H9 (cell line): ENCODE measurements around the gene CENPP. TPM values are rescaled to one million over a fixed set of nuclear protein-coding genes. Genes with fewer than 3 reads are reported as not detected.

ENCODE experiments used
- DNase-seq: peaks from one replicate; pipeline ENCODE4 v3.0.0-alpha.2; 2017
- H2AFZ ChIP-seq: one replicate; pipeline ENCODE4 v1.6.1; 2013; ENCODE audit warnings: mild to moderate bottlenecking, low read length, control low read depth, moderate library complexity
- H2AK5ac ChIP-seq: 2 replicates; pipeline ENCODE4 v1.6.1; 2013; ENCODE audit warnings: low read length, control low read depth, mixed read lengths; ENCODE audit not compliant: insufficient read length
- H2BK120ac ChIP-seq: one replicate; pipeline ENCODE4 v1.6.1; 2013; ENCODE audit warnings: low read depth, mild to moderate bottlenecking, low read length, control low read depth, inconsistent platforms; ENCODE audit not compliant: poor library complexity, severe bottlenecking
- H2BK12ac ChIP-seq: 2 replicates; pipeline ENCODE4 v1.6.1; 2013; ENCODE audit warnings: low read length, control low read depth, mixed read lengths, low read depth; ENCODE audit not compliant: insufficient read length
- H2BK15ac ChIP-seq: 2 replicates; pipeline ENCODE4 v1.6.1; 2013; ENCODE audit warnings: low read depth, low read length, control low read depth
- H2BK20ac ChIP-seq: one replicate; pipeline ENCODE4 v1.6.1; 2013; ENCODE audit warnings: low read depth, mild to moderate bottlenecking, low read length, control low read depth, inconsistent platforms; ENCODE audit not compliant: poor library complexity, severe bottlenecking
- H2BK5ac ChIP-seq: 2 replicates; pipeline ENCODE4 v1.6.1; 2013; ENCODE audit warnings: low read length, control low read depth, mixed read lengths; ENCODE audit not compliant: insufficient read length
- H3K14ac ChIP-seq: 2 replicates; pipeline ENCODE4 v1.6.1; 2013; ENCODE audit warnings: low read length, control low read depth; ENCODE audit not compliant: insufficient read depth
- H3K18ac ChIP-seq: 2 replicates; pipeline ENCODE4 v1.6.1; 2013; ENCODE audit warnings: low read depth, mild to moderate bottlenecking, mixed read lengths, low read length, control low read depth; ENCODE audit not compliant: insufficient read length
- H3K23ac ChIP-seq: 2 replicates; pipeline ENCODE4 v1.6.1; 2013; ENCODE audit warnings: low read length, control low read depth, mixed read lengths, low read depth; ENCODE audit not compliant: insufficient read length
- H3K23me2 ChIP-seq: 2 replicates; pipeline ENCODE4 v1.6.1; 2013; ENCODE audit warnings: low read depth, mild to moderate bottlenecking, mixed read lengths, low read length, control low read depth; ENCODE audit not compliant: insufficient read length, poor library complexity, severe bottlenecking
- H3K27ac ChIP-seq: 2 replicates; pipeline ENCODE4 v1.5.1; 2013; ENCODE audit warnings: low read length, control low read depth, mixed read lengths, low read depth; ENCODE audit not compliant: insufficient read length
- H3K27me3 ChIP-seq: 2 replicates; pipeline ENCODE4 v1.6.1; 2013; ENCODE audit warnings: low read length, control low read depth, inconsistent platforms; ENCODE audit not compliant: insufficient read depth
- H3K4ac ChIP-seq: 2 replicates; pipeline ENCODE4 v1.6.1; 2013; ENCODE audit warnings: low read depth, mild to moderate bottlenecking, control low read depth, inconsistent platforms, low read length, moderate library complexity
- H3K4me1 ChIP-seq: 2 replicates; pipeline ENCODE4 v1.6.1; 2013; ENCODE audit warnings: low read length, control low read depth, inconsistent platforms; ENCODE audit not compliant: insufficient read depth
- H3K4me2 ChIP-seq: 2 replicates; pipeline ENCODE4 v1.6.1; 2013; ENCODE audit warnings: low read length, control low read depth, mixed read lengths; ENCODE audit not compliant: insufficient read length, insufficient read depth
- H3K56ac ChIP-seq: 2 replicates; pipeline ENCODE4 v1.6.1; 2013; ENCODE audit warnings: low read depth, mild to moderate bottlenecking, mixed read lengths, low read length, control low read depth; ENCODE audit not compliant: insufficient read length
- H3K79me1 ChIP-seq: 2 replicates; pipeline ENCODE4 v1.6.1; 2013; ENCODE audit warnings: low read depth, mild to moderate bottlenecking, moderate library complexity, low read length, control low read depth, inconsistent platforms; ENCODE audit not compliant: insufficient read depth, poor library complexity, severe bottlenecking
- H3K79me2 ChIP-seq: 2 replicates; pipeline ENCODE4 v1.6.1; 2013; ENCODE audit warnings: low read length, control low read depth, inconsistent platforms; ENCODE audit not compliant: insufficient read depth
- H3K9ac ChIP-seq: 2 replicates; pipeline ENCODE4 v1.6.1; 2013; ENCODE audit warnings: low read length, control low read depth, mixed read lengths; ENCODE audit not compliant: insufficient read length; ENCODE audit errors: extremely low read depth
- H3K9me3 ChIP-seq: one replicate; pipeline ENCODE4 v1.6.1; 2013; ENCODE audit warnings: low read depth, low read length, inconsistent platforms; ENCODE audit not compliant: control insufficient read depth
- H3T11ph ChIP-seq: one replicate; pipeline ENCODE4 v1.6.1; 2013; ENCODE audit warnings: mild to moderate bottlenecking, low read length, control low read depth, inconsistent platforms
- H4K20me1 ChIP-seq: one replicate; pipeline ENCODE4 v1.6.1; 2013; ENCODE audit not compliant: control insufficient read depth, insufficient read length, insufficient read depth
- H4K5ac ChIP-seq: 2 replicates; pipeline ENCODE4 v1.6.1; 2013; ENCODE audit warnings: low read depth, mild to moderate bottlenecking, mixed read lengths, low read length, control low read depth; ENCODE audit not compliant: insufficient read length
- H4K8ac ChIP-seq: replicated peaks from 2 replicates; pipeline ENCODE4 v1.6.1; 2013; ENCODE audit warnings: low read length, control low read depth, mixed read lengths, low read depth; ENCODE audit not compliant: insufficient read length
- H4K91ac ChIP-seq: 2 replicates; pipeline ENCODE4 v1.6.1; 2013; ENCODE audit warnings: low read depth, mild to moderate bottlenecking, moderate library complexity, mixed read lengths, low read length, control low read depth; ENCODE audit not compliant: insufficient read length
- H3K27ac Mint-ChIP-seq, 3 experiments: 2 replicates in 2 of 3; 3 replicates in 1 of 3; pipeline ENCODE4 v1.8.0; 2020 to 2021; ENCODE audit warnings: mixed read lengths in 3 of 3, mild to moderate bottlenecking in 1 of 3, moderate library complexity in 1 of 3
- H3K27me3 Mint-ChIP-seq: 2 replicates; pipeline ENCODE4 v1.8.0; 2021; ENCODE audit warnings: low read depth, mild to moderate bottlenecking, moderate library complexity, mixed read lengths
- H3K36me3 Mint-ChIP-seq, 3 experiments: 2 replicates in 2 of 3; 3 replicates in 1 of 3; pipeline ENCODE4 v1.8.0; 2020 to 2021; ENCODE audit warnings: low read depth in 3 of 3, mixed read lengths in 3 of 3; ENCODE audit not compliant: insufficient read depth in 1 of 3
- H3K4me1 Mint-ChIP-seq, 2 experiments: 2 replicates each; pipeline ENCODE4 v1.8.0; 2020; ENCODE audit warnings: mixed read lengths in 2 of 2
- H3K4me3 Mint-ChIP-seq, 2 experiments: 2 replicates in 1 of 2; 3 replicates in 1 of 2; pipeline ENCODE4 v1.8.0; 2020 to 2021; ENCODE audit warnings: mild to moderate bottlenecking in 2 of 2, mixed read lengths in 2 of 2, moderate library complexity in 1 of 2
- H3K9me3 Mint-ChIP-seq, 2 experiments: 2 replicates in 1 of 2; 3 replicates in 1 of 2; pipeline ENCODE4 v1.8.0; 2020; ENCODE audit warnings: mild to moderate bottlenecking in 2 of 2, mixed read lengths in 2 of 2, moderate library complexity in 1 of 2
- WGBS: extraction: QIAGEN DNeasy Blood & Tissue Kit; methylation state at CpG from one replicate; pipeline ENCODE4 v1.1.7; 2013; ENCODE audit warnings: missing lambda C conversion rate, low lambda C conversion rate, mixed read lengths; ENCODE audit not compliant: insufficient read length; ENCODE audit errors: extremely low coverage; 5-methylcytosine and 5-hydroxymethylcytosine counted together
- total RNA-seq: library from RNA; stranded (reverse); gene quantifications from 2 replicates; pipeline ENCODE4 v1.2.1, GENCODE V29; 2021
- TF ChIP-seq, protein P1 (sequence below): fragments of 200-600 bp; sonication (generic); conservative IDR thresholded peaks from 3 replicates; pipeline ENCODE4 v1.8.0; 2021; ENCODE audit warnings: antibody characterized with exemption, mild to moderate bottlenecking

The CENPP gene
- total RNA-seq, 1 experiment from 2014 or later = 9.1 TPM

GRCh38 chr9:92627651-92628050 is 301.9 kb downstream of the CENPP start:
- no peak overlapping the region for H2AFZ ChIP-seq
- H2BK15ac ChIP-seq = no peak overlapping the region
- no peak overlapping the region for H3K4me2 ChIP-seq
- no peak overlapping the region for H4K91ac ChIP-seq
- no peak overlapping the region for H3K56ac ChIP-seq
- peaks cover 0 to 6% of the 10 kb centered on the region in 2 experiments; a peak in 1 of 5 replicates for H3K9me3 Mint-ChIP-seq
- no peak overlapping the region for H2BK20ac ChIP-seq
- no peaks in the 10 kb centered on the region for H3K79me2 ChIP-seq
- TF ChIP-seq, protein P1, sequence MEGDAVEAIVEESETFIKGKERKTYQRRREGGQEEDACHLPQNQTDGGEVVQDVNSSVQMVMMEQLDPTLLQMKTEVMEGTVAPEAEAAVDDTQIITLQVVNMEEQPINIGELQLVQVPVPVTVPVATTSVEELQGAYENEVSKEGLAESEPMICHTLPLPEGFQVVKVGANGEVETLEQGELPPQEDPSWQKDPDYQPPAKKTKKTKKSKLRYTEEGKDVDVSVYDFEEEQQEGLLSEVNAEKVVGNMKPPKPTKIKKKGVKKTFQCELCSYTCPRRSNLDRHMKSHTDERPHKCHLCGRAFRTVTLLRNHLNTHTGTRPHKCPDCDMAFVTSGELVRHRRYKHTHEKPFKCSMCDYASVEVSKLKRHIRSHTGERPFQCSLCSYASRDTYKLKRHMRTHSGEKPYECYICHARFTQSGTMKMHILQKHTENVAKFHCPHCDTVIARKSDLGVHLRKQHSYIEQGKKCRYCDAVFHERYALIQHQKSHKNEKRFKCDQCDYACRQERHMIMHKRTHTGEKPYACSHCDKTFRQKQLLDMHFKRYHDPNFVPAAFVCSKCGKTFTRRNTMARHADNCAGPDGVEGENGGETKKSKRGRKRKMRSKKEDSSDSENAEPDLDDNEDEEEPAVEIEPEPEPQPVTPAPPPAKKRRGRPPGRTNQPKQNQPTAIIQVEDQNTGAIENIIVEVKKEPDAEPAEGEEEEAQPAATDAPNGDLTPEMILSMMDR = no peak
- peaks cover 14 to 47% (median 38%) of the 10 kb centered on the region in 3 experiments; a peak in 6 of 7 replicates for H3K36me3 Mint-ChIP-seq
- H3T11ph ChIP-seq = no peak overlapping the region
- no peak overlapping the region for H2AK5ac ChIP-seq
- H2BK5ac ChIP-seq = no peak overlapping the region
- no peaks in the 10 kb centered on the region for H3K79me1 ChIP-seq
- H3K4me3 Mint-ChIP-seq = no peak overlapping the region
- no peak for DNase-seq
- H3K23me2 ChIP-seq = no peaks in the 10 kb centered on the region
- H3K23ac ChIP-seq = no peak overlapping the region
- no peaks in the 10 kb centered on the region for H4K20me1 ChIP-seq
- H3K18ac ChIP-seq = no peak overlapping the region
- no peak overlapping the region for H2BK12ac ChIP-seq
- H3K4me1 Mint-ChIP-seq = no peaks in the 10 kb centered on the region
- H3K27me3 ChIP-seq = no peaks in the 10 kb centered on the region
- H3K27ac Mint-ChIP-seq = no peak overlapping the region
- H3K9ac ChIP-seq = no peak overlapping the region
- H3K9me3 ChIP-seq = no peaks in the 10 kb centered on the region
- H4K5ac ChIP-seq = no peak overlapping the region
- WGBS = no CpG with 5 or more reads among the region's 5 CpGs
- H4K8ac ChIP-seq = no peak overlapping the region
- H3K4me1 ChIP-seq = no peaks in the 10 kb centered on the region
- H3K27ac ChIP-seq = no peak overlapping the region
- H3K4ac ChIP-seq = no peak overlapping the region
- H2BK120ac ChIP-seq = no peak overlapping the region
- no peaks in the 10 kb centered on the region for H3K27me3 Mint-ChIP-seq
- H3K14ac ChIP-seq = no peak overlapping the region
